A549 (cell line): ENCODE data around the gene EHF. TPM values are rescaled to one million over a fixed set of nuclear protein-coding genes. Genes with fewer than 3 reads are reported as not detected.
A peak's percentile ranks its signal among the peaks of the same experiment; 100 is the strongest.

Experiments
- ATAC-seq, 2 experiments: fragments of 200-7000 bp in 1 of 2; fragments of >200 bp in 1 of 2; cut with Nextera tagmentation in 1 of 2; cut with Tn5 transposase in 1 of 2; 3 replicates each; pipeline versions ENCODE4 v1.8.0 to v1.9.1; 2018 to 2020; ENCODE audit warnings: mild to moderate bottlenecking in 1 of 2, moderate library complexity in 1 of 2
- CTCF ChIA-PET: fragments of 300-600 bp; sonication (Branson Sonifier 250); formaldehyde crosslinking; extraction: SDS; loops from one replicate; lab custom pipeline; 2021; ENCODE audit warnings: antibody characterized with exemption, inconsistent platforms; lab: Yijun Ruan, JAX
- POLR2A ChIA-PET: fragments of 350-600 bp; formaldehyde crosslinking; extraction: SDS; loops from one replicate; lab custom pipeline; 2021; ENCODE audit warnings: antibody characterized with exemption, inconsistent platforms; lab: Yijun Ruan, JAX
- DNase-seq, 2 experiments: peaks; one replicate each; pipeline versions ENCODE4 v3.0.0 to v3.0.0-alpha.2; 2011 to 2016; ENCODE audit warnings: low read depth in 1 of 2, low spot score in 1 of 2
- FAIRE-seq: peaks from 2 replicates; lab custom pipeline; 2011; peaks lifted over from hg19 to GRCh38; lab: Jason Lieb, UNC
- H3K27ac ChIP-seq, 2 experiments: fragments of >200 bp; sonication (Bioruptor Twin); formaldehyde crosslinking; 3 replicates each; pipeline ENCODE4 v1.5.1; 2016 to 2017
- H3K4me1 ChIP-seq: fragments of >200 bp; sonication (Bioruptor Twin); formaldehyde crosslinking; 3 replicates; pipeline ENCODE4 v1.6.1; 2016
- H3K4me2 ChIP-seq: fragments of >200 bp; sonication (Bioruptor Twin); formaldehyde crosslinking; 3 replicates; pipeline ENCODE4 v1.6.1; 2016
- H3K4me3 ChIP-seq: fragments of >200 bp; sonication (Bioruptor Twin); formaldehyde crosslinking; 3 replicates; pipeline ENCODE4 v1.5.1; 2016
- H3K9me3 ChIP-seq: fragments of >200 bp; sonication (Bioruptor Twin); formaldehyde crosslinking; 3 replicates; pipeline ENCODE4 v1.6.1; 2016
- BHLHE40 ChIP-seq: IDR thresholded peaks from 2 replicates; pipeline ENCODE4 v1.6.1; 2012; ENCODE audit warnings: low read depth, low read length, inconsistent platforms
- EHMT2 ChIP-seq: fragments of 200-600 bp; sonication (generic); IDR thresholded peaks from 2 replicates; pipeline ENCODE4 v1.6.1; 2016; ENCODE audit warnings: antibody characterized with exemption, low read depth, mild to moderate bottlenecking, moderate library complexity
- ESRRA ChIP-seq: fragments of 150-350 bp; IDR thresholded peaks from 2 replicates; pipeline ENCODE4 v1.6.1; 2014; ENCODE audit warnings: mild to moderate bottlenecking, low read length, borderline replicate concordance
- GATA3 ChIP-seq: IDR thresholded peaks from 2 replicates; pipeline ENCODE4 v1.6.1; 2012; ENCODE audit warnings: borderline replicate concordance
- HOXB13 ChIP-seq: fragments of 250-450 bp; sonication (Bioruptor Pico); IDR thresholded peaks from 2 replicates; pipeline ENCODE4 v1.5.0; 2020; ENCODE audit warnings: low read depth, mild to moderate bottlenecking, moderate library complexity
- HOXB5 ChIP-seq: fragments of 250-450 bp; sonication (Bioruptor Pico); IDR thresholded peaks from 2 replicates; pipeline ENCODE4 v1.5.0; 2020; ENCODE audit warnings: mild to moderate bottlenecking, moderate library complexity
- JUN ChIP-seq, 2 experiments: fragments of >200 bp; sonication (Bioruptor Twin); formaldehyde crosslinking; IDR thresholded peaks; 2 replicates in 1 of 2; 3 replicates in 1 of 2; pipeline ENCODE4 v1.6.1; 2016 to 2017
- JUNB ChIP-seq: fragments of >200 bp; sonication (Bioruptor Twin); formaldehyde crosslinking; IDR thresholded peaks from 2 replicates; pipeline ENCODE4 v1.6.1; 2016
- KDM5A ChIP-seq: fragments of 200-600 bp; sonication (generic); IDR thresholded peaks from 2 replicates; pipeline ENCODE4 v1.6.1; 2016; ENCODE audit warnings: antibody characterized with exemption, mild to moderate bottlenecking
- MAZ ChIP-seq: fragments of 150-350 bp; IDR thresholded peaks from 2 replicates; pipeline ENCODE4 v1.6.1; 2014; ENCODE audit warnings: antibody characterized with exemption, low read depth, low read length, borderline replicate concordance
- NPAS2 ChIP-seq: fragments of 250-450 bp; sonication (Bioruptor Pico); IDR thresholded peaks from 2 replicates; pipeline ENCODE4 v1.8.0; 2022; ENCODE audit warnings: mild to moderate bottlenecking, moderate library complexity, borderline replicate concordance
- PHF8 ChIP-seq: fragments of 200-600 bp; sonication (generic); IDR thresholded peaks from 2 replicates; pipeline ENCODE4 v1.6.1; 2016; ENCODE audit warnings: low read depth, mild to moderate bottlenecking, antibody characterized with exemption, moderate library complexity, borderline replicate concordance
- RCOR1 ChIP-seq: fragments of 150-350 bp; IDR thresholded peaks from 2 replicates; pipeline ENCODE4 v1.6.1; 2014; ENCODE audit warnings: antibody characterized with exemption, low read length, low read depth
- SREBF2 ChIP-seq: fragments of 450-650 bp; IDR thresholded peaks from 2 replicates; pipeline ENCODE4 v1.6.1; 2014; ENCODE audit warnings: mild to moderate bottlenecking, moderate library complexity
- WGBS: methylation state at CpG from one replicate; pipeline ENCODE4 v1.1.6; 2017; ENCODE audit errors: missing lambda C conversion rate; 5-methylcytosine and 5-hydroxymethylcytosine counted together
- polyA plus RNA-seq, 4 experiments: library from polyadenylated mRNA; depleted of rRNA in 3 of 4; stranded (reverse); fragments of >200 nt; fragmentation: RNase III in 1 of 4; extraction: RNeasy Plus Mini Kit Qiagen cat#74134 plus additional on column Dnase treatment in 1 of 4; gene quantifications; 2 replicates in 3 of 4; 3 replicates in 1 of 4; pipeline ENCODE4 v1.2.3, GENCODE V29; 2011 to 2017
- TF ChIP-seq, protein P1 (sequence below): fragments of >200 bp; sonication (Bioruptor Twin); formaldehyde crosslinking; IDR thresholded peaks from 3 replicates; pipeline ENCODE4 v1.5.1; 2016
- TF ChIP-seq, protein P2 (sequence below): fragments of >200 bp; sonication (Bioruptor Twin); formaldehyde crosslinking; IDR thresholded peaks from 3 replicates; pipeline ENCODE4 v1.6.1; 2016
- TF ChIP-seq, protein P3 (sequence below): IDR thresholded peaks from 2 replicates; pipeline ENCODE4 v1.6.1; 2012
- TF ChIP-seq, protein P4 (sequence below): fragments of >200 bp; sonication (Bioruptor Twin); formaldehyde crosslinking; IDR thresholded peaks from 2 replicates; pipeline ENCODE4 v1.6.1; 2016
- TF ChIP-seq, protein P5 (sequence below): fragments of 250-450 bp; sonication (Bioruptor Pico); IDR thresholded peaks from 2 replicates; pipeline ENCODE4 v1.5.0; 2021; ENCODE audit warnings: mild to moderate bottlenecking, moderate library complexity, borderline replicate concordance
- TF ChIP-seq, protein P6 (sequence below): fragments of 250-450 bp; sonication (Bioruptor Pico); IDR thresholded peaks from 2 replicates; pipeline ENCODE4 v1.5.0; 2020; ENCODE audit warnings: low read depth, mild to moderate bottlenecking, moderate library complexity

Gene EHF
- polyA plus RNA-seq, 2 of the 4 experiments (the other 2 are of a cell fraction): 5.4 to 7.8 TPM

DNA sequence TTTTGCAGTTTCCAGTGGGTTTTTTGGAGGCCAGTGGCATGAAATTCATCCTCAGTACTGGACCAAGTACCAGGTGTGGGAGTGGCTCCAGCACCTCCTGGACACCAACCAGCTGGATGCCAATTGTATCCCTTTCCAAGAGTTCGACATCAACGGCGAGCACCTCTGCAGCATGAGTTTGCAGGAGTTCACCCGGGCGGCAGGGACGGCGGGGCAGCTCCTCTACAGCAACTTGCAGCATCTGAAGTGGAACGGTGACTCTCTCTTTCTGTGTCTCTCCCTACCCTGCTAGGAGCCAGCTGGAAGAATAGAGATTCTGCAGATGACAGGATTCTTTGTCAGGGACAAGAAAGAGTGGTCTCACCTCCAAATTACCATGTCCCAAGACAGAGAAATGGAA lies 25.5 kb downstream of the EHF start:
- ChIA-PET CTCF (interaction anchor here (1.0 to 10.6 kb wide), 5 partner anchors 33 to 245 kb away, joined by 3 to 63 read pairs (median 3); no protein-coding TSS in a partner anchor), POLR2A (no interaction called here)
- 92% methylated on average over 8 of the region's 8 CpGs for WGBS
- H3K4me3 ChIP-seq: no peak overlapping the region
- no peak for DNase-seq
- peak overlapping the region; percentile 94 to 99 for H3K27ac ChIP-seq
- no peak for ATAC-seq
- H3K4me2 ChIP-seq: no peak overlapping the region
- H3K4me1 ChIP-seq: peaks cover 48% of the 10 kb centered on the region
- TF ChIP-seq SREBF2: no peak
- TF ChIP-seq, protein P1, sequence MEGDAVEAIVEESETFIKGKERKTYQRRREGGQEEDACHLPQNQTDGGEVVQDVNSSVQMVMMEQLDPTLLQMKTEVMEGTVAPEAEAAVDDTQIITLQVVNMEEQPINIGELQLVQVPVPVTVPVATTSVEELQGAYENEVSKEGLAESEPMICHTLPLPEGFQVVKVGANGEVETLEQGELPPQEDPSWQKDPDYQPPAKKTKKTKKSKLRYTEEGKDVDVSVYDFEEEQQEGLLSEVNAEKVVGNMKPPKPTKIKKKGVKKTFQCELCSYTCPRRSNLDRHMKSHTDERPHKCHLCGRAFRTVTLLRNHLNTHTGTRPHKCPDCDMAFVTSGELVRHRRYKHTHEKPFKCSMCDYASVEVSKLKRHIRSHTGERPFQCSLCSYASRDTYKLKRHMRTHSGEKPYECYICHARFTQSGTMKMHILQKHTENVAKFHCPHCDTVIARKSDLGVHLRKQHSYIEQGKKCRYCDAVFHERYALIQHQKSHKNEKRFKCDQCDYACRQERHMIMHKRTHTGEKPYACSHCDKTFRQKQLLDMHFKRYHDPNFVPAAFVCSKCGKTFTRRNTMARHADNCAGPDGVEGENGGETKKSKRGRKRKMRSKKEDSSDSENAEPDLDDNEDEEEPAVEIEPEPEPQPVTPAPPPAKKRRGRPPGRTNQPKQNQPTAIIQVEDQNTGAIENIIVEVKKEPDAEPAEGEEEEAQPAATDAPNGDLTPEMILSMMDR: no peak
- H3K9me3 ChIP-seq: peaks cover 3% of the 10 kb centered on the region; the same call in 1 of the 3 replicates
- FAIRE-seq: no peak

DNA sequence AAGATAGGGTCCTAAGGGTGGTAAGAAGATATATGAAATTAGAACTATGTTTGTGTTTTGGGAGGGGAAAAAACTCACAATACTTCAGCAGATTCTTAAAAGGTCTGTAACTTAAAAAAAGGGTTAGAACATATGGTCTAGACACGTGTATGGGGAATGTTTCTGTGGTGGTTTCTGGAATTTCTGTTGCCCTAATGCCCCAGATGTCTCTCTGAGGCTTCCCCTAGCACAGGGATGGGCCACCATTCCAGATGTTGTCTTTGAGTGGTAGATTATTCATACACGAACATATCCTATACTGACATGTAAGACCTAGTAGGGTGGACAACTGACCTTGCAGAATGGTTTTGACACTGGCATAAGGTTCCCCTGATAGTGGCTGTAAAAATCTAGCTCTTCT lies 26.2 kb downstream of the EHF start:
- FAIRE-seq: no peak
- H3K9me3 ChIP-seq: peaks cover 3% of the 10 kb centered on the region; the same call in 1 of the 3 replicates
- CTCF ChIA-PET: interaction anchor here (1.5 to 10.6 kb wide), 3 partner anchors 47 to 244 kb away, joined by 3 to 63 read pairs (median 8); no protein-coding TSS in a partner anchor

DNA sequence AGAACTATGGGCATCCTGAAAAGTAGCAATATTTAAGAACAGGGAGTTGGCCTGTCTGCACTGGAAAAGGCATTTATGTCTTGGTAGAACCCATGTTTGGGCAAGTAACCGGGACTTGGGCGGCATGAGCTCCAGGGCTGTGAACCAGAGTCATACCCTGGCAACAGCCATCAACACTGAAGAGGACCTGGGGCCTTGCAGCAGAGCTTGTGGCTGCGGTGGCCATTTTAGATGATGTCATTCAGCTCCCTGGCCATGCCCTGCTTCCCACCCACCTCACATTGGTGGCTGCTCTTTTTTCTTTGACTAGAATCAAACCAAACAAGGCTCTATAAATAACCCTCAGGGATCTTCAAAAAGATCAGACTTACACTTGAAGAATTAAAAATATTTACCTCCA lies 26.6 kb downstream of the EHF start:
- ChIA-PET CTCF (interaction anchor here (1.5 to 10.6 kb wide), 2 partner anchors 47 to 61 kb away, joined by 3 to 63 read pairs; no protein-coding TSS in a partner anchor), POLR2A (interaction anchor here (1.0 kb wide), 1 partner anchor 47 kb away, joined by 3 read pairs; no protein-coding TSS in a partner anchor)
- FAIRE-seq (no peak), DNase-seq (peak in 1 of 2 experiments; percentile 37), ATAC-seq (peak in 1 of 2 experiments; percentile 18; a peak in 1 of 6 replicates)
- Histone ChIP-seq H3K4me3 (no peak overlapping the region), H3K4me2 (no peak overlapping the region), H3K27ac (peak overlapping the region; percentile 94 to 99), H3K9me3 (peaks cover 3% of the 10 kb centered on the region; the same call in 1 of the 3 replicates), H3K4me1 (peaks cover 47% of the 10 kb centered on the region)
- TF ChIP-seq RCOR1: no peak
- TF ChIP-seq KDM5A: no peak
- no peak for TF ChIP-seq MAZ
- no peak for TF ChIP-seq PHF8
- TF ChIP-seq JUN (IDR thresholded peaks at IDR 0.05): no peak
- no peak for TF ChIP-seq HOXB5 (CRISPR knock-in tag)
- TF ChIP-seq NPAS2 (CRISPR knock-in tag): no peak
- TF ChIP-seq, protein P2, sequence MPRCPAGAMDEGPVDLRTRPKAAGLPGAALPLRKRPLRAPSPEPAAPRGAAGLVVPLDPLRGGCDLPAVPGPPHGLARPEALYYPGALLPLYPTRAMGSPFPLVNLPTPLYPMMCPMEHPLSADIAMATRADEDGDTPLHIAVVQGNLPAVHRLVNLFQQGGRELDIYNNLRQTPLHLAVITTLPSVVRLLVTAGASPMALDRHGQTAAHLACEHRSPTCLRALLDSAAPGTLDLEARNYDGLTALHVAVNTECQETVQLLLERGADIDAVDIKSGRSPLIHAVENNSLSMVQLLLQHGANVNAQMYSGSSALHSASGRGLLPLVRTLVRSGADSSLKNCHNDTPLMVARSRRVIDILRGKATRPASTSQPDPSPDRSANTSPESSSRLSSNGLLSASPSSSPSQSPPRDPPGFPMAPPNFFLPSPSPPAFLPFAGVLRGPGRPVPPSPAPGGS: no peak
- TF ChIP-seq, protein P3, sequence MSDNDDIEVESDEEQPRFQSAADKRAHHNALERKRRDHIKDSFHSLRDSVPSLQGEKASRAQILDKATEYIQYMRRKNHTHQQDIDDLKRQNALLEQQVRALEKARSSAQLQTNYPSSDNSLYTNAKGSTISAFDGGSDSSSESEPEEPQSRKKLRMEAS: no peak
- TF ChIP-seq, protein P4, sequence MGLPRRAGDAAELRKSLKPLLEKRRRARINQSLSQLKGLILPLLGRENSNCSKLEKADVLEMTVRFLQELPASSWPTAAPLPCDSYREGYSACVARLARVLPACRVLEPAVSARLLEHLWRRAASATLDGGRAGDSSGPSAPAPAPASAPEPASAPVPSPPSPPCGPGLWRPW: no peak
- TF ChIP-seq HOXB13 (CRISPR knock-in tag): no peak
- WGBS: 93% methylated on average over 3 of the region's 3 CpGs

More for the DNA sequence above, 26.2 kb downstream of the EHF start:
- 77% methylated on average over 2 of the region's 2 CpGs for WGBS
- H3K4me2 ChIP-seq: no peak overlapping the region
- POLR2A ChIA-PET: interaction anchor here (1.0 kb wide), 1 partner anchor 46 kb away, joined by 3 read pairs; no protein-coding TSS in a partner anchor
- TF ChIP-seq, protein P5, sequence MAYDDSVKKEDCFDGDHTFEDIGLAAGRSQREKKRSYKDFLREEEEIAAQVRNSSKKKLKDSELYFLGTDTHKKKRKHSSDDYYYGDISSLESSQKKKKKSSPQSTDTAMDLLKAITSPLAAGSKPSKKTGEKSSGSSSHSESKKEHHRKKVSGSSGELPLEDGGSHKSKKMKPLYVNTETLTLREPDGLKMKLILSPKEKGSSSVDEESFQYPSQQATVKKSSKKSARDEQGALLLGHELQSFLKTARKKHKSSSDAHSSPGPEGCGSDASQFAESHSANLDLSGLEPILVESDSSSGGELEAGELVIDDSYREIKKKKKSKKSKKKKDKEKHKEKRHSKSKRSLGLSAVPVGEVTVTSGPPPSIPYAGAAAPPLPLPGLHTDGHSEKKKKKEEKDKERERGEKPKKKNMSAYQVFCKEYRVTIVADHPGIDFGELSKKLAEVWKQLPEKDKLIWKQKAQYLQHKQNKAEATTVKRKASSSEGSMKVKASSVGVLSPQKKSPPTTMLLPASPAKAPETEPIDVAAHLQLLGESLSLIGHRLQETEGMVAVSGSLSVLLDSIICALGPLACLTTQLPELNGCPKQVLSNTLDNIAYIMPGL (CRISPR knock-in tag): no peak
- TF ChIP-seq JUNB: no peak
- no peak for TF ChIP-seq EHMT2
- TF ChIP-seq, protein P1: no peak
- TF ChIP-seq GATA3: no peak
- TF ChIP-seq, protein P6, sequence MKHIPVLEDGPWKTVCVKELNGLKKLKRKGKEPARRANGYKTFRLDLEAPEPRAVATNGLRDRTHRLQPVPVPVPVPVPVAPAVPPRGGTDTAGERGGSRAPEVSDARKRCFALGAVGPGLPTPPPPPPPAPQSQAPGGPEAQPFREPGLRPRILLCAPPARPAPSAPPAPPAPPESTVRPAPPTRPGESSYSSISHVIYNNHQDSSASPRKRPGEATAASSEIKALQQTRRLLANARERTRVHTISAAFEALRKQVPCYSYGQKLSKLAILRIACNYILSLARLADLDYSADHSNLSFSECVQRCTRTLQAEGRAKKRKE (CRISPR knock-in tag): no peak
- TF ChIP-seq ESRRA: no peak
- TF ChIP-seq BHLHE40: no peak
- H3K4me3 ChIP-seq: no peak overlapping the region
- peaks cover 47% of the 10 kb centered on the region for H3K4me1 ChIP-seq
- DNase-seq (no peak), ATAC-seq (no peak)
- peak overlapping the region; percentile 94 to 99; a peak in 5 of 6 replicates for H3K27ac ChIP-seq
